HFF-Myc (cell line): ENCODE measurements around the gene PPP2R3B.
"Not testable (repeated sequence)": the region's sequence is repeated elsewhere in the genome, so short reads cannot be mapped to it uniquely, and the experiment has no call there.

Experiments
- DNase-seq: peaks from one replicate; pipeline ENCODE4 v3.0.0-alpha.2; 2011; ENCODE audit warnings: low read depth; ENCODE audit errors: extremely low read depth
- H3K4me3 ChIP-seq: replicated peaks from 2 replicates; pipeline ENCODE4 v1.5.1; 2011; ENCODE audit warnings: low read depth, mild to moderate bottlenecking, control low read depth, low read length
- CTCF ChIP-seq: IDR thresholded peaks from 2 replicates; pipeline ENCODE4 v1.5.1; 2012; ENCODE audit warnings: mild to moderate bottlenecking, low read depth, low read length, control low read depth; ENCODE audit errors: missing control alignments

The PPP2R3B gene

GRCh38 chrX:386768-387575 is at the start of gene PPP2R3B:
Gene PPP2R3B (minus strand): TSS chrX:386907. CDS start chrX:386691, 216 bp downstream.
- DNase-seq: peak; percentile 94
- no peak for TF ChIP-seq CTCF
- peak within 1 kb of the TSS; percentile 78 for H3K4me3 ChIP-seq

GRCh38 chrX:435536-436122 is 48.9 kb upstream of the PPP2R3B start:
- no peak for DNase-seq
- no peak for TF ChIP-seq CTCF
- H3K4me3 ChIP-seq: no peak overlapping the region

GRCh38 chrX:434946-435345 is 48.2 kb upstream of the PPP2R3B start:
- no peak for TF ChIP-seq CTCF
- no peak overlapping the region for H3K4me3 ChIP-seq
- no peak for DNase-seq

GRCh38 chrX:433771-434170 is 47.1 kb upstream of the PPP2R3B start:
- no peak for TF ChIP-seq CTCF
- DNase-seq: no peak
- H3K4me3 ChIP-seq: no peak overlapping the region

- not testable (repeated sequence) for H3K4me3 ChIP-seq, DNase-seq
These were observed 46.0 kb upstream of the PPP2R3B start for GRCh38 chrX:432666-433065.

GRCh38 chrX:431492-432111 is 44.9 kb upstream of the PPP2R3B start:
- no peak for DNase-seq
- TF ChIP-seq CTCF: no peak
- no peak overlapping the region for H3K4me3 ChIP-seq

- H3K4me3 ChIP-seq: no peak overlapping the region
- TF ChIP-seq CTCF: no peak
- DNase-seq: no peak
These were observed 44.3 kb upstream of the PPP2R3B start for GRCh38 chrX:431056-431455.
